Measurements from ENCODE around the gene KNSTRN.

DNA sequence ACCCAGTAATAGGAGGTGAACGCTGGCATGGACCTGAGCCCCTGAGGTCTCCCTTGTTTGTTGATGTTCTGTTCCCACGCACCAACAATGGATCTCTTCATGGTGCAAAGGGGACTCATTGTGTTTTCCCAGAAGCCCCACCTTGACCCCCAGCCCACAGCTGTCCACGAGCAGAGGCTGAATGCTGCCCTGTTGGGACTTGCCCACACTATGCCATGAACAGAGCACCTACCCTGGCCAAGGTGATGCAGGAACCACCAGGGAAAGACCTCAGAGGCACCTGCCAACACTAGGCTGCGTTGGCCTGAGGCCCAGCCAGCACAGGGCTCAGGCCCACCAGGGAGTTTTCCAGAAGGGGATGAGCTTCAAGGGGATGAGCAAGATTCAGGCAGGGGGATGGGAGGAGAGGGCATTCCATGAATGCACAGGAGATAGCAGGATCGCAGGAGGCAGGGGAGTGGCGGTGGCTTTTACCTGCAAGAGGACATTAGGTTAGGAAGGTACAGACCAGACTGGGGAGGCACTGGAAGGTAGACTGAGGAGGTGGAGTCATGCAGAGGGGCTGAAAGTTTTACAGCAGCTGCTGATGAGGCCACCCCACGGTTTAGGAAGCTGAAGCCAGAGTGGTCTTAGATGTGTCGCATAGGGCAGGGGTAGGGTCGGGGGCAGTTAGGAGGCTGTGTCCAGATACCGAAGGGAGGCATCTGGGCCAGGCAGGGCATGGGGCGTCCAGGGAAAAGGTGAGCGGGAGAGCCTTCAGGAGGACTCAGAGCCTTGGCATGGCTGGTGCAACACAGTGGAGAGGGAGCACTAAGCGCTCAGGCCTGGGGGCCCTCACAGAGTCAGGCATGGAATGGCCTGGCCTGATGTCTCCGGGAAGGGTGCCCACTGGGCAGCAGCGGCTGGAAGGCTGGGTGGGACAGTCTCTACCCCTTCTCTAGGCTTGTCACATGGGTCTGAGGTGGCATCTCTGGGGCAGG, 35.7 kb upstream of the KNSTRN start:
- TF ChIP-seq TAF1 (IDR thresholded peaks at IDR 0.05; ENCODE audit: low read depth, low read length) (no peak), RAD21 (IDR thresholded peaks at IDR 0.05 in 1 of 2, conservative IDR thresholded peaks at IDR 0.05 in 1 of 2; ENCODE audit: low read depth in 2 of 2, low read length in 2 of 2) (no peak), EZH2 (IDR thresholded peaks at IDR 0.05; ENCODE audit: low read depth, low read length, severe bottlenecking) (no peak), POLR2A (IDR thresholded peaks at IDR 0.05; ENCODE audit: control extremely low read depth in 1 of 2, low read depth in 2 of 2, low read length in 2 of 2) (no peak), RNF2 (IDR thresholded peaks at IDR 0.05; ENCODE audit: borderline replicate concordance, low read depth, low read length, missing control alignments, poor library complexity, severe bottlenecking) (no peak), JUN (IDR thresholded peaks at IDR 0.05; ENCODE audit: low read depth, low read length) (no peak), EP300 (IDR thresholded peaks at IDR 0.05; ENCODE audit: borderline replicate concordance in 1 of 2, low read depth in 2 of 2, low read length in 2 of 2) (no peak), ZNF274 (IDR thresholded peaks at IDR 0.05; ENCODE audit: borderline replicate concordance, extremely low read depth, low read length) (no peak), SRF (IDR thresholded peaks at IDR 0.05; ENCODE audit: low read depth, low read length) (no peak), EGR1 (IDR thresholded peaks at IDR 0.05; ENCODE audit: borderline replicate concordance, low read depth, low read length) (no peak), CHD2 (IDR thresholded peaks at IDR 0.05; ENCODE audit: low read length) (no peak)
- TF ChIP-seq, protein P1, sequence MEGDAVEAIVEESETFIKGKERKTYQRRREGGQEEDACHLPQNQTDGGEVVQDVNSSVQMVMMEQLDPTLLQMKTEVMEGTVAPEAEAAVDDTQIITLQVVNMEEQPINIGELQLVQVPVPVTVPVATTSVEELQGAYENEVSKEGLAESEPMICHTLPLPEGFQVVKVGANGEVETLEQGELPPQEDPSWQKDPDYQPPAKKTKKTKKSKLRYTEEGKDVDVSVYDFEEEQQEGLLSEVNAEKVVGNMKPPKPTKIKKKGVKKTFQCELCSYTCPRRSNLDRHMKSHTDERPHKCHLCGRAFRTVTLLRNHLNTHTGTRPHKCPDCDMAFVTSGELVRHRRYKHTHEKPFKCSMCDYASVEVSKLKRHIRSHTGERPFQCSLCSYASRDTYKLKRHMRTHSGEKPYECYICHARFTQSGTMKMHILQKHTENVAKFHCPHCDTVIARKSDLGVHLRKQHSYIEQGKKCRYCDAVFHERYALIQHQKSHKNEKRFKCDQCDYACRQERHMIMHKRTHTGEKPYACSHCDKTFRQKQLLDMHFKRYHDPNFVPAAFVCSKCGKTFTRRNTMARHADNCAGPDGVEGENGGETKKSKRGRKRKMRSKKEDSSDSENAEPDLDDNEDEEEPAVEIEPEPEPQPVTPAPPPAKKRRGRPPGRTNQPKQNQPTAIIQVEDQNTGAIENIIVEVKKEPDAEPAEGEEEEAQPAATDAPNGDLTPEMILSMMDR (IDR thresholded peaks at IDR 0.05; ENCODE audit: control extremely low read depth in 1 of 3, insufficient read depth in 1 of 3, low read depth in 1 of 3, low read length in 3 of 3) = no peak

All from H1 (cell line).